GM18907 (cell line): ENCODE results near the gene PTPRN2.

Source experiments
- ATAC-seq: cut with Tn5 transposase; IDR thresholded peaks from one replicate; pipeline ENCODE4 v1.9.1; 2021; ENCODE audit warnings: mild to moderate bottlenecking, moderate library complexity; ENCODE audit not compliant: unreplicated experiment

The PTPRN2 gene

DNA sequence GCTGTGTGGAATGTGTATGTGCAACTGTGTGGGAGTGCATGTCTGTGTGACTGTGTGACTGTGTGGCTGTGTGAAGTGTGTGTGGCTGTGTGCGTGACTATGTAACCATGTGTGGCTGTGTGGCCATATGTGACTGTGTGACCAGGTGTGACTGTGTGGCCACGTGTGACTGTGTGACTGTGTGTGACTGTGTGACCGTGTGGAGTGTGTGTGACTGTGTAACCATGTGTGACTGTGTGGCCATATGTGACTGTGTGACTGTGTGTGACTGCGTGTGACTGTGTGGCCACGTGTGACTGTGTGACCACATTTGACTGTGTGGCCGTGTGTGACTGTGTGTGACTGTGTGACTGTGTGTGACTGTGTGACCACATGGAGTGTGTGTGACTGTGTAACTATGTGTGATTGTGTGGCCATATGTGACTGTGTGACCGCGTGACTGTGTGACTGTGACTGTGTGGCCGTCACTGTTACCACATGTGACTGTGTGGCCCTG is 747.9 kb downstream of the PTPRN2 start:
- ATAC-seq: no peak

DNA sequence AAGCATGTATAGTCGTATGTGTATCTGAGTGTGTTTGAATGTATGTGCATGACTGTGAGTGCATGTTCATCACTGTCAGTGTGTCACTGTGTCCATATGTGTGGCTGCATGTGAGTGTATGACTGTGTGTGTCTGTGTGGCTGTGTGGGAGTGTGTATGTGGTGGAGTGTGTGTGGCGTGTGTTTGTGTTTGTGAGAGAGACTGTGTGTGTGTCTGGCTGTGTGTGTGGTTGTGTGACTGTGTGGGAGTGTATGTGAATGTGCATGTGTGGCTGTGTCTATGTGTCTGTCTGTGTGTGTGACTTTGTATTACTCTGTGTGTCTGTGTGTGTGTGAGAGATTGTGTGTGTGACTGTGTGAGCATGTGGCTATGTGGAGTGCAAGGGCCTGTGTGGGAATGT is 748.4 kb downstream of the PTPRN2 start:
- no peak for ATAC-seq

DNA sequence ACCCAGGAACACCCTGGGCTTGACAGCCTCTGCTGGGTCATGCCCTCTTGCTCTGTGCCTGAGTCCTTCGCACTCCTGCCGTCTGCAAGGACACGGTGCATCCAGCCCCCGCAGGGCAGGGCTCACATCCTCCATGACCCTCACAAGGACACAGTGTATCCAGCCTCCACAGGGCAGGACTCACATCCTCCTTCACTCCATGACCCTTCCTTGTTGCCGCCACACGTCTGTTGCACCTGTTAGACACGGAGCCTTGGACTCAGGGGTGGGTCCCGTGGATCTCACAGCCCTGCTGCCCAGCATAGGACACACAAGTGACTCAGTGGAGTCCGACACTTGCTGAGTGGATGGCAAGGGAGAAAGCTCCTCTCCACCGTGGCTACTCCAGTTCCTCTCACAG is 750.1 kb downstream of the PTPRN2 start:
- ATAC-seq: no peak

DNA sequence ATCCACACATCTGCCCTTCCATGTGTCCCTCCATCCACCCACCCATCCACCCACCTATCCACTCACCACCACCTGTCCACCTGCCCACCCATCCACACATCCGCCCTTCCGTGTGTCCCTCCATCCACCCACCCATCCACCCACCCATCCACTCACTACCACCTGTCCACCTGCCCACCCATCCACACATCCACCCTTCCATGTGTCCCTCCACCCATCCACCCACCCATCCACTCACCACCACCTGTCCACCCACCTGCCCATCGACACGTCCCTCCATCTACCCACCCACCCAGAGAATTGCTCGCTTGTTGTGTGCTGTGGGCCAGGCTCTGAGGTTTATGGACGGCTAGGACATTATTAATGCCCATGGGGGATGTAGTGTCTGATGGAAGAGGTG is 750.6 kb downstream of the PTPRN2 start:
- ATAC-seq: no peak

DNA sequence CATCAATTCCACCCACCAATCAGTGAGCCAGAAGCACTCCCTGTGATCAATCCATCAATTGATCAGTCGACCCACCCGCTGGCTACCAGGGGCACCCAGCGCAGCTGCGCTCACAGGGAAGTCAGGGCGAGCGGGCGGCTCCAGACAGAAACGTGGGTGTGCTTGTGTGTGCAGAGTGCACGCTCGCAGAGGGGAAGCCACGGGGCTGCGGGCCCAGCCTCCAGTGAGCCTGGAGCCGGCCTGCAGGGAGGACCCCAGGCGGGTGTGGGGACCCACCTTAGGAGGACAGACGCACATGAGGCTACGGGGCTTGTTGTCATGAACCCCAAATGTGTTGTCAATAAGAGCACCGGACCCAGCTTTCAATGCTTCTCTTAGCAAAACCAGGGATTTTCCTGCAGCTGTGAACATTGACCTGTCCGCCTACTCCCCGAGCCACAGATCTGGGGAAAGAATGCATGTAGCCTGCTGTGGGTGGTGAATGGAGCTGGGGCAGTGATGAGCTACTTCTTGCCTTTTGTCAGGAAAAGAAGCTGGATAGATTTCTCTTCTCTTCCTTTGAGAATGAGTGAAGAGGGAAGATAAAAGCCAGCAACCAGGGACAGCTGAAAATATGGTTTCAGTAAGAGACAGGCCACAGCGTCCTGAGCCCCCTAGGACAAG is 753.0 kb downstream of the PTPRN2 start:
- ATAC-seq: no peak

DNA sequence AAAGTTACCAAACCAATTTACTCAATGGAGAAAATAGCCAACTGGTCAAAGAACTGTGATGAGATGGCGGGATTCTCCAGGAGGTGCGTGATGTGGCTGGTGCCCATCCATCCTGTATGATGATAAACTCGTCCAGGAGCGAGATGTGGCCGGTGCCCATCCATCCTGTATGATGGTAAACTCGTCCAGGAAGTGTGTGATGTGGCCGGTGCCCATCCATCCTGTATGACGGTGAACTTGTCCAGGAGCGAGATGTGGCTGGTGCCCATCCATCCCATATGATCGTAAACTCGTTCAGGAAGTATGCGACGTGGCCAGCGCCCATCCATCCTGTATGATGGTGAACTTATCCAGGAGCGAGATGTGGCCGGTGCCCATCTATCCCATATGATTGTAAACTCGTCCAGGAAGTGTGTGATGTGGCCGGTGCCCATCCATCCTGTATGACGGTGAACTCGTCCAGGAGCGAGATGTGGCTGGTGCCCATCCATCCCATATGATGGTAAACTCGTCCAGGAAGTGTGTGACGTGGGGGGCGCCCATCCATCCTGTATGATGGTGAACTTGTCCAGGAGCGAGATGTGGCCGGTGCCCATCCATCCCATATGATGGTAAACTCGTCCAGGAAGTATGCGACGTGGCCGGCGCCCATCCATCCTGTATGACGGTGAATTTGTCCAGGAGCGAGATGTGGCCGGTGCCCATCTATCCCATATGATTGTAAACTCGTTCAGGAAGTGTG is 754.6 kb downstream of the PTPRN2 start:
- ATAC-seq: no peak

DNA sequence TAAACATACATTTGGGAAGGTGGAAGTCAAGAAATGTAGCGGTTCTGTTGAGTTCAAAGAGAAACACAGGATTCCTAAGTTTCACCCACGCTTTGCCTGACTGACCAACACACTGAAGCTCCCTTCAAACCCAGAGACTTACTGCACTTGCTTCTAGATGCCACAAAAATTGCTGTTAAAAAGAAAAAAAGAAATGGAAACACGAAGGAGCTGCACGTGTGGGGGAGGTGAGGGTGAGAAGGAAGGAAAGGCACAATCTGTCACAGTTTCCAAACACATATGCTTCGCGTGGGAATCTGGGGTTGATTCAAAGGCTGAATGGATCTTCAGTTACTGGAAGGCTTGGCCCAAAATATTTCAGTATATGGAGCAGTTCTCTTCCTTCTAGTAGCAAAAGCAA is 755.2 kb downstream of the PTPRN2 start:
- ATAC-seq: no peak

DNA sequence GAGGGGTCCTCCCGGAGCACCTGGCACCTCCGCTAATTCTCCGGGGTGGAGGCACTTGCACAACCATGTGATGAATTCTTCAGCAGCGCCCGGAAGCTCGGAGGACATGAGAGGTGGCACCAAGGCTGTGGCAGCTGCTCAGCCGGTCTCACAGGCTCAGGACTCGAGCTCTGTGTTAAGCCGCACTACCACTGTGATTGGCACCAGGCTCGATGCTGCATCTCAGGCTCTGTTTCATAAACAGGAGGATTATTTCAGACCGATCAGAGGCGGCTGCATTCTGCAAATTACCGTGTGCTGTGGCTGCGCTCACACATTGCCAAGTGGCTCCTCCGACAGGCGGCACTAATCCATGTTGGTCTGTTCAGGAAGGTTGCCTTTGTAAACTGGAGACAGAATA is 755.6 kb downstream of the PTPRN2 start:
- ATAC-seq: no peak

DNA sequence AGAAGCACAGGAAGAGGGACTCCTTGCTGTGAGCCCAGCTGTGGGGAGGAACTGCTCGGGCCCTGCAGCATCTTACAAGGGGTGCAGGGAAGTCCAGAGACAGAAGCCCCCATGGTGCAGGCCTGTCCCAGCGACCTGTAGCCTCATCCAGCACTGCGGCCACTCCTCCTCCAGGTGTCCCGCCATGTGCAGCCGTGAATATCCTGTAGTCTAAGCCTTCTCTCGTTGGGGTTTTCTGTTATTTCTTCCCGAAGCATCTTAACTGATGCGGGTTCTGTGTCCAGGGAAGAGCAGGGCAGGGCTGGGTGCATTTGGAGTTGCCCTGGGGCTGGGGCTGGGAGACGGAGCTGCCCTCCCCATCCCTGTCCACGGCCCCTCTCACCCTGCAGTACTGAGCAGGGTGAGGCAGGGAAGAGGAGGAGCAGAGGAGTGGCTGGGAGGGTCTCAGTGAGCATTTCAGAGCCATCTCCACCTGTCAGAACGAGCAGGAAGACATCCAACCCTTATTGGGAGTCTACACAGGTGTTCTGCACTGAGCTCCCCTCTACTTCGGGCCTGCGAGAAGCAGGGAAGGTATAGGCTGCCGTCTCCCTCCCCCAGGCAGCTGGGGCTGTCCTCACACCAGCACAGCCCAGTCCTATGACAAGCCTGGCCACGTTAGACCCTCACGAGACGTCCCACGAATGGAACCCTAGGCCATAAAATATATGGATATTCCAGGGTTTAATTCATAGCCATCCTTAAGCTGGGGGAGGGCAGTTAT is 756.3 kb downstream of the PTPRN2 start:
- no peak for ATAC-seq

- no peak for ATAC-seq
Observed at GRCh38 chr7:157830331-157830730, 757.3 kb downstream of the PTPRN2 start.

GRCh38 chr7:157829491-157829890 is 758.1 kb downstream of the PTPRN2 start:
- ATAC-seq: no peak

GRCh38 chr7:157828881-157829280 is 758.7 kb downstream of the PTPRN2 start:
- no peak for ATAC-seq

- ATAC-seq: no peak
Observed at GRCh38 chr7:157828190-157828589, 759.4 kb downstream of the PTPRN2 start.

- no peak for ATAC-seq
Observed at GRCh38 chr7:157827863-157828160, 759.8 kb downstream of the PTPRN2 start.

- ATAC-seq: no peak
Observed at GRCh38 chr7:157827045-157827862, 760.4 kb downstream of the PTPRN2 start.

GRCh38 chr7:157826566-157826965 is 761.1 kb downstream of the PTPRN2 start:
- ATAC-seq: no peak

GRCh38 chr7:157825325-157825724 is 762.3 kb downstream of the PTPRN2 start:
- no peak for ATAC-seq

GRCh38 chr7:157824819-157825121 is 762.9 kb downstream of the PTPRN2 start:
- ATAC-seq: no peak

DNA sequence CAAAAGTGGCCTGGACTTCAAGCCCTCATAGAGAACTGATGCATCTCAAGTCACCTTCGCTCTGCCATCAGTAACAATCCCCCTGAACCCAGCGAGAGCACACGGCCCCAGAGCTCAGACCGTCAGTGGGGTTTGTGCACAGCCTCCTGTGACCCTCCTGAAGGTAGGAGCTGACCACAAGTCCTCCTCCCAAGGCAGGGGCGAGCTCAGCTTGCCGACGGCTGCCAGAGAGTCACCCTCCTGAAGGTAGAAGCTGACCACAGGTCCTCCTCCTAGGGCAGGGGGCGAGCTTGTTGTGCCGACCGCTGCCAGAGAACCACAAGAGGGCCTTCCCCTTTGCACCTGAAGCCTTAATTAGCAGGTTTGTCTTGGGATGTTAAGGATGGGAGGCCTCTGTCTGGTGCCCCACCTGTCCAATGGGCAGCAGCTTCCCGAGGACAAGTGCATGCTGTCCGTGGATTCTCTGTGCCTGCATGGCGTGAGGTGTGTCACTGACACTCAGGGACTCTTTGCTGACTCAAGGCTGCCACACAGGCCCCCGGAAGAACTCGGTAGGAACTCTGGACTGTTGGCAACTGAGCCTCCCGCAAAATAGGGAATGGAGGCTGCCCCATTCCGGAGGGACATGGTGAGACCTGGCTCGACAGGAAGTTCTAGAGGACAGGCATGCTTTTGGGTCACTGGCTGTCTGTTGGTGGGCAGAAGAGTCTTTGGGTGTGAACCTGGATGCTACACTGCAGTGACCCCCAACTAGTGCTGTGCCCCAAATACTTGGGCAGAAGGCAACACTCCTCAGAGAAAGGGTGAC is 763.4 kb downstream of the PTPRN2 start:
- no peak for ATAC-seq

GRCh38 chr7:157822688-157823031 is 765.0 kb downstream of the PTPRN2 start:
- ATAC-seq: no peak
